Tibial nerve (tissue), 4 donors: ENCODE data around the gene LRRC43. TPM values are rescaled to one million over a fixed set of nuclear protein-coding genes. Genes with fewer than 3 reads are reported as not detected.

Experiments
- DNase-seq, 2 donors: peaks; one replicate each; pipeline ENCODE4 v3.0.0-alpha.2; 2019; ENCODE audit warnings: low spot score in 2 of 2
- H3K27ac ChIP-seq, 4 donors: fragments of 200-600 bp; sonication (generic) in 3 of 4; one replicate each; pipeline ENCODE4 v1.5.1; 2017 to 2019; ENCODE audit warnings: mild to moderate bottlenecking in 1 of 4
- H3K27me3 ChIP-seq, 2 donors: fragments of 200-600 bp; sonication (generic) in 1 of 2; one replicate each; pipeline versions ENCODE4 v1.5.1 to v1.6.0; 2017 to 2019
- H3K36me3 ChIP-seq, 3 donors: fragments of 200-600 bp; sonication (generic); one replicate each; pipeline ENCODE4 v1.5.1; 2018 to 2019
- H3K4me1 ChIP-seq, 4 donors: fragments of 200-600 bp; sonication (generic) in 3 of 4; one replicate each; pipeline ENCODE4 v1.5.1; 2017 to 2019
- H3K4me3 ChIP-seq, 4 donors: fragments of 200-600 bp; sonication (generic) in 3 of 4; one replicate each; pipeline ENCODE4 v1.5.1; 2017 to 2019; ENCODE audit warnings: mild to moderate bottlenecking in 1 of 4, moderate library complexity in 1 of 4
- H3K9me3 ChIP-seq, 4 donors: fragments of 200-600 bp; sonication (generic) in 3 of 4; one replicate each; pipeline ENCODE4 v1.5.1; 2017 to 2019
- EP300 ChIP-seq, 2 donors: sonication (generic); formaldehyde crosslinking; IDR thresholded peaks; one replicate each; pipeline ENCODE4 v1.6.1; 2017; ENCODE audit warnings: antibody characterized with exemption in 2 of 2, mild to moderate bottlenecking in 1 of 2
- POLR2A ChIP-seq, 2 donors: fragments of 450-650 bp; IDR thresholded peaks; one replicate each; pipeline ENCODE4 v1.6.1; 2017; ENCODE audit warnings: antibody characterized with exemption in 2 of 2, mild to moderate bottlenecking in 2 of 2, moderate library complexity in 2 of 2
- WGBS, 2 donors: methylation state at CpG; one replicate each; pipeline ENCODE4 v1.1.5; 2018; 5-methylcytosine and 5-hydroxymethylcytosine counted together
- total RNA-seq, 4 donors: library from RNA; depleted of rRNA; stranded (reverse); fragments of >200 nt; gene quantifications; one replicate each; pipeline ENCODE4 v1.1.0, GENCODE V29; 2016
- TF ChIP-seq, protein P1 (sequence below), 5 experiments: fragments of 200-600 bp in 3 of 5; fragments of 450-650 bp in 2 of 5; sonication (generic) in 3 of 5; IDR thresholded peaks; one replicate each; pipeline ENCODE4 v1.5.1; 2016 to 2019; ENCODE audit warnings: antibody characterized with exemption in 5 of 5, mild to moderate bottlenecking in 3 of 5, moderate library complexity in 2 of 5

Gene LRRC43
- total RNA-seq, 4 donors from 2014 or later, result 1.3 TPM; not detected in 3

DNA sequence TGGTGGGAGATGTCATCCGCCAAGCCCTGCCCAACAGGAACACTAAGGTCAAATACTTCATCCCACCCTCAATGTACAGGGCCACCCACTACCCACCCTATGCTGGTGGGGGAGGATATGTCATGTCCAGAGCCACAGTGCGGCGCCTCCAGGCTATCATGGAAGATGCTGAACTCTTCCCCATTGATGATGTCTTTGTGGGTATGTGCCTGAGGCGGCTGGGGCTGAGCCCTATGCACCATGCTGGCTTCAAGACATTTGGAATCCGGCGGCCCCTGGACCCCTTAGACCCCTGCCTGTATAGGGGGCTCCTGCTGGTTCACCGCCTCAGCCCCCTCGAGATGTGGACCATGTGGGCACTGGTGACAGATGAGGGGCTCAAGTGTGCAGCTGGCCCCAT, 24.1 kb downstream of the LRRC43 start:
- no peak for DNase-seq
- Histone ChIP-seq H3K9me3 (no peaks in the 10 kb centered on the region), H3K27ac (no peak overlapping the region), H3K4me3 (no peak overlapping the region), H3K4me1 (peaks cover 0 to 35% (median 10%) of the 10 kb centered on the region in 4 donors), H3K27me3 (peaks cover 5 to 31% of the 10 kb centered on the region in 2 donors), H3K36me3 (peaks cover 0 to 58% (median 16%) of the 10 kb centered on the region in 3 donors)
- no peak for TF ChIP-seq POLR2A (IDR thresholded peaks at IDR 0.05)
- TF ChIP-seq, protein P1, sequence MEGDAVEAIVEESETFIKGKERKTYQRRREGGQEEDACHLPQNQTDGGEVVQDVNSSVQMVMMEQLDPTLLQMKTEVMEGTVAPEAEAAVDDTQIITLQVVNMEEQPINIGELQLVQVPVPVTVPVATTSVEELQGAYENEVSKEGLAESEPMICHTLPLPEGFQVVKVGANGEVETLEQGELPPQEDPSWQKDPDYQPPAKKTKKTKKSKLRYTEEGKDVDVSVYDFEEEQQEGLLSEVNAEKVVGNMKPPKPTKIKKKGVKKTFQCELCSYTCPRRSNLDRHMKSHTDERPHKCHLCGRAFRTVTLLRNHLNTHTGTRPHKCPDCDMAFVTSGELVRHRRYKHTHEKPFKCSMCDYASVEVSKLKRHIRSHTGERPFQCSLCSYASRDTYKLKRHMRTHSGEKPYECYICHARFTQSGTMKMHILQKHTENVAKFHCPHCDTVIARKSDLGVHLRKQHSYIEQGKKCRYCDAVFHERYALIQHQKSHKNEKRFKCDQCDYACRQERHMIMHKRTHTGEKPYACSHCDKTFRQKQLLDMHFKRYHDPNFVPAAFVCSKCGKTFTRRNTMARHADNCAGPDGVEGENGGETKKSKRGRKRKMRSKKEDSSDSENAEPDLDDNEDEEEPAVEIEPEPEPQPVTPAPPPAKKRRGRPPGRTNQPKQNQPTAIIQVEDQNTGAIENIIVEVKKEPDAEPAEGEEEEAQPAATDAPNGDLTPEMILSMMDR (IDR thresholded peaks at IDR 0.05), result no peak
- TF ChIP-seq EP300 (IDR thresholded peaks at IDR 0.05), result no peak
- WGBS, 2 donors, result 81 to 97% methylated on average over 6 to 8 of the region's 8 CpGs

GRCh38 chr12:122207391-122207790, 24.5 kb downstream of the LRRC43 start:
- TF ChIP-seq, protein P1 (IDR thresholded peaks at IDR 0.05), result no peak
- TF ChIP-seq POLR2A (IDR thresholded peaks at IDR 0.05) (no peak), EP300 (IDR thresholded peaks at IDR 0.05) (no peak)
- Histone ChIP-seq H3K27me3 (peaks cover 5 to 26% of the 10 kb centered on the region in 2 donors), H3K9me3 (no peaks in the 10 kb centered on the region), H3K4me1 (peaks cover 0 to 35% (median 10%) of the 10 kb centered on the region in 4 donors), H3K27ac (no peak overlapping the region), H3K4me3 (no peak overlapping the region), H3K36me3 (peaks cover 0 to 62% (median 16%) of the 10 kb centered on the region in 3 donors)
- DNase-seq, result no peak
- WGBS, 2 donors, result 83 to 86% methylated on average over 8 of the region's 8 CpGs

GRCh38 chr12:122208073-122208820, 25.3 kb downstream of the LRRC43 start:
- DNase-seq, result no peak
- Histone ChIP-seq H3K27me3 (peaks cover 0 to 18% of the 10 kb centered on the region in 2 donors), H3K9me3 (no peaks in the 10 kb centered on the region), H3K4me1 (peaks cover 0 to 28% (median 4%) of the 10 kb centered on the region in 4 donors), H3K4me3 (no peak overlapping the region), H3K27ac (no peak overlapping the region), H3K36me3 (peaks cover 0 to 71% (median 18%) of the 10 kb centered on the region in 3 donors)
- WGBS, 2 donors, result 88 to 90% methylated on average over 18 of the region's 18 CpGs
- TF ChIP-seq EP300 (IDR thresholded peaks at IDR 0.05) (no peak), POLR2A (IDR thresholded peaks at IDR 0.05) (no peak)
- TF ChIP-seq, protein P1 (IDR thresholded peaks at IDR 0.05), result no peak

GRCh38 chr12:122215771-122216170, 32.8 kb downstream of the LRRC43 start:
- no peak overlapping the region for H3K27ac ChIP-seq
- 87 to 91% methylated on average over 5 of the region's 5 CpGs for WGBS, 2 donors
- no peaks in the 10 kb centered on the region for H3K4me1 ChIP-seq
- H3K27me3 ChIP-seq, result no peaks in the 10 kb centered on the region
- peaks cover 10 to 99% (median 23%) of the 10 kb centered on the region in 3 donors for H3K36me3 ChIP-seq
- H3K4me3 ChIP-seq, result no peak overlapping the region
- DNase-seq, result no peak
- no peaks in the 10 kb centered on the region for H3K9me3 ChIP-seq
- no peak for TF ChIP-seq EP300 (IDR thresholded peaks at IDR 0.05)
- TF ChIP-seq, protein P1 (IDR thresholded peaks at IDR 0.05), result no peak
- TF ChIP-seq POLR2A (IDR thresholded peaks at IDR 0.05), result no peak

- Histone ChIP-seq H3K27me3 (no peaks in the 10 kb centered on the region), H3K9me3 (no peaks in the 10 kb centered on the region), H3K36me3 (peaks cover 10 to 100% (median 18%) of the 10 kb centered on the region in 3 donors), H3K27ac (no peak overlapping the region), H3K4me3 (no peak overlapping the region), H3K4me1 (no peaks in the 10 kb centered on the region)
- TF ChIP-seq, protein P1 (IDR thresholded peaks at IDR 0.05), result no peak
- TF ChIP-seq POLR2A (IDR thresholded peaks at IDR 0.05) (no peak), EP300 (IDR thresholded peaks at IDR 0.05) (no peak)
- 95 to 98% methylated on average over 1 of the region's 1 CpG for WGBS, 2 donors
- no peak for DNase-seq
Observed at GRCh38 chr12:122216445-122216844, 33.5 kb downstream of the LRRC43 start.
